ENCODE measurements around the gene MOK.

The MOK gene

GRCh38 chr14:102197317-102197853 lies 107.6 kb downstream of the MOK start:
- DNase-seq = no peak

- peak in 1 of 2 experiments; percentile 14 for DNase-seq
These were observed 108.1 kb downstream of the MOK start for GRCh38 chr14:102196902-102197230.

GRCh38 chr14:102196039-102196901 lies 108.7 kb downstream of the MOK start:
- peak; percentile 7 to 10 for DNase-seq

DNA sequence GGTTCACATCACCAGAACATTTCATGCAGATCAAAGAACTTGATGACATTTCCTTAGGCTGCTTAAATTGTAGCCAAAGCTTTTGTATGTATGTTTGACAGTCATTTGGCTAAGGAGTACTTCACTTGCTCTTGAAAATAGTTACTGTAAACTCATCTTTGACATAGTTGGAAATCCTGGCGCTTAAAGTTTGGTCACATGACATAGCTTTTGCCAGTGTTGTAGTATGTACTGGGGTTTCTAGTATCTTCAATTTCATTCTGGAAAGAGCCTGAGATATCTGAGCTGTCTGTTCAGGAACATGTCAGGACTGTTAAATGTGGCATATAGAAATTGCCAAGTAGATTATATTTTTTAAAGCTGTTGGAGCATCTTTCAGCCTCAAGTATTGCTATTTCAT lies 109.5 kb downstream of the MOK start:
- DNase-seq = no peak

- DNase-seq = no peak
These were observed 110.1 kb downstream of the MOK start for GRCh38 chr14:102194856-102195255.

- DNase-seq = no peak
These were observed 112.0 kb downstream of the MOK start for GRCh38 chr14:102192840-102193502.

- no peak for DNase-seq
These were observed 115.1 kb downstream of the MOK start for GRCh38 chr14:102189874-102190273.

GRCh38 chr14:102188187-102188586 lies 116.8 kb downstream of the MOK start:
- DNase-seq = no peak

DNA sequence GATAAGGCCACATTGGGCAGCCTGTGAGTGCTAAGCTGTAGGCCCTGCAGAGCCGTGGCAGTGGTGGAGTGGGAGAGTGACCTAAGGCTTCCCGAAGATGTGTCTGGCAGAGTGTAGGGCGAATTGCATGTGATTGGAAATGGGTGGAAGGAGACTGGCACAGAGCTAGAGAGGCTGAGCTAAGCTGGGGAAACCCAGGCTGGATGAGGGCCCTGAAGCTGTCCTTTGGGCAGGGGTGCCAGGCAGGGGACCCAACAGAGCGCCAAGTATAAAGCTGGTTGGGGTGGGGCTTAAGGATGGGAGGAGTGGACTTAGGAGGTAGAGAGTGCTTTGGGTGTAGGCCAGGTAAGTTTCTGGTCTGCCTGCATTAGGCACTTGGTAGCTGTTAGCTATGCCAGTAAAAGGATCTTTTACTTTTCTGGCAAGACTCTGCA lies 117.4 kb downstream of the MOK start:
- no peak for DNase-seq

DNA sequence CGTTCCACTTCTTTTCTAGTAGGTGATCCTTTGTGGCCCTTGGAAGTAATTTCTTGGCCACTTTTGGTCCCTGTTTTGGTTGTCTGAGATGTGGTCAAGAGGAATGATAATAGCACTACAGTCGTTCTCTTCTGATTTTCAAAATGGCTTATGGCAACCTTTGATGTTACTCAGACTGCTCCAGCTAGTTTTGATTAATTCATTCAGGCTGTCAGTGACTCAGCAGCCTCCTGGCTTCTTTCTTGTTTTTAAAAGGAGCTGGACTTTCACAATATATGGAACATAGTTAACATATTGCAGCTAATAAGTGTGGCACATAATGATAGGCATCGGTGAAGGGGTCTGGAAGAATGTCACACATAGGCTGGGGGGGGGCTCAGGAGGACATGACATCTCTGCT lies 117.9 kb downstream of the MOK start:
- no peak for DNase-seq

- no peak for DNase-seq
These were observed 119.6 kb downstream of the MOK start for GRCh38 chr14:102185360-102185759.

GRCh38 chr14:102184316-102185035 lies 120.5 kb downstream of the MOK start:
- DNase-seq = peak; percentile 54 to 56

DNA sequence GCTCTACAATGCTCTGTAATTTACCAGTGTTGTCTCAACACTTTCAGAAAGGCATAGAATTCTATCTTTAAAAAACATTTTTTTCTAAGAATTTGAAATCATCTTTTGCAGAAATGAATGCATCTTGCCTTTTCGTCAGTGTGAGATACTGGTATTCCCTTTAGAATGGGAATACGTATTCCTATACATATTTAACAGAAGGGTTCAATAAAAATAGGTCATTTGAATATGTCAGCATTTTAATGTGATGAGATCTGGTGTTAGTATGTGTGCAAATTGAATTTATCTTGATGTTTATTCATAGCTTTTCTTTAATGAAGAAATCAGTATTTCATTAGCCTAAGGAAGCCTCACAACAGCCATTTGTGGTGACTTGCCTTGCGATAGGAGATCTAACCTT lies 121.1 kb downstream of the MOK start:
- no peak for DNase-seq

DNA sequence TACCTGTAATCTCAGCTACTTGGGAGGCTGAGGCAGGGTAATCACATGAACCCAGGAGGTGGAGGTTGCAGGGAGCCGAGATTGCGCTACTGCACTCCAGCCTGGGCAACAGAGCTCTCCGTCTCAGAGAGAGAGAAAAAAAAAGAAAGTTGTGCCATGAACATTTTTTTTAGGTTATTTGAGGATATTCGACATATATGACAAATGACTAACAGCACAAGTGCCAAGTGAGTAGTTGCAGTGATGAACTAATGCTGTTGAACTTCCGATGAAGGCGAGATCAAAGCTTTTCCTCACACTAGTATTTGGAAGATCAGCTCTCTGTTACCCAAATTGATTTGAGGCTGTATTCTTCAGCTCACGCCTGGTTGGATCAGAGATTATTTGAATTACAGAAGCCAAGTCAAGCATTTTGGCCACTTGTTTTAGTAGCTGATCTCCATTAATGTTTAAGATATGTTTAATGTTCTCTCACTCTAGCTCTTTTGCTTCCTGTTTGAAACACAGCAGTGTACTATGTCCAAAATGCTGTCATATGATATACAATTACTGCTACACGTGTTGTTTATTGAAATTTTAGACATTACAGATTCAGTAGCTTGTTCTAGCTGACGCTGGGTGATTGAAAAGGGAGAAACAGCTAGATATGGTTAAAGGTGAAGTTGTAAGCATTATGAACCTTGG lies 121.9 kb downstream of the MOK start:
- no peak for DNase-seq

- DNase-seq = no peak
These were observed 122.8 kb downstream of the MOK start for GRCh38 chr14:102182190-102182589.

- DNase-seq = no peak
These were observed 123.8 kb downstream of the MOK start for GRCh38 chr14:102181187-102181586.

GRCh38 chr14:102180248-102180998 lies 124.5 kb downstream of the MOK start:
- DNase-seq = no peak

Data from activated T-cell treated with anti-CD3 and anti-CD28 coated beads, Interleukin-2, amount 50 U/mL, for 48 hours (primary cell).